Activated gamma-delta T cell treated with Interleukin-2 at 50 U/mL for 16 hours (primary cell): Measurements from ENCODE around the gene RAVER2.
A peak's percentile ranks its signal among the peaks of the same experiment; 100 is the strongest.
"Not testable (repeated sequence)": the region's sequence is repeated elsewhere in the genome, so short reads cannot be mapped to it uniquely, and the experiment has no call there.

Experiments used
- DNase-seq: peaks from one replicate; pipeline ENCODE4 v3.0.0-alpha.2; 2020

Gene RAVER2

DNA sequence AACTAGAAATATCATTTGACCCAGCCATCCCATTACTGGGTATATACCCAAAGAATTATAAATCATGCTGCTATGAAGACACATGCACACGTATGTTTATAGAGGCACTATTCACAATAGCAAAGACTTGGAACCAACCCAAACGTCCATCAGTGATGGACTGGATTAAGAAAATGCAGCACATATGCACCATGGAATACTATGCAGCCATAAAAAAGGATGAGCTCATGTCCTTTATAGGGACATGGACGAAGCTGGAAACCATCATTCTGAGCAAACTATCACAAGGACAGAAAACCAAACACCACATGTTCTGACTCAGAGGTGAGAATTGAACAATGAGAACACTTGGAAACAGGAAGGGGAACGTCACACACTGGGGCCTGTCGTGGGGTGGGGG is 72.5 kb downstream of the RAVER2 start:
- not testable (repeated sequence) for DNase-seq

DNA sequence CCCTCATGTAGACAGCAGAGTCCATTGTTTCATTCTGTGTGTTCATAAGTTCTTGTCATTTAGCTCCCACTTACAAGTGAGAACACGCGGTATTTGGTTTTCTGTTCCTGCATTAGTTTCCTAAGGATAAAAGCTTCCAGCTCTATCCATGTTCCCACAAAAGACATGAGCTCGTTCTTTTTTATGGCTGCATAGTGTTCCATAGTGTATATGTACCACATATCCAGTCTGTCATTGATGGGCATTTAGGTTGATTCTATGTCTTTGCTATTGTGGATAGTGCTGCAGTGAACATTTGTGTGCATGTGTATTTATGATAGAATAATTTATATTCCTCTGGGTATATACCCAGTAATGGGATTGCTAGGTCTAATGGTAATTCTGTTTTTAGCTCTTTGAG is 75.7 kb downstream of the RAVER2 start:
- not testable (repeated sequence) for DNase-seq

DNA sequence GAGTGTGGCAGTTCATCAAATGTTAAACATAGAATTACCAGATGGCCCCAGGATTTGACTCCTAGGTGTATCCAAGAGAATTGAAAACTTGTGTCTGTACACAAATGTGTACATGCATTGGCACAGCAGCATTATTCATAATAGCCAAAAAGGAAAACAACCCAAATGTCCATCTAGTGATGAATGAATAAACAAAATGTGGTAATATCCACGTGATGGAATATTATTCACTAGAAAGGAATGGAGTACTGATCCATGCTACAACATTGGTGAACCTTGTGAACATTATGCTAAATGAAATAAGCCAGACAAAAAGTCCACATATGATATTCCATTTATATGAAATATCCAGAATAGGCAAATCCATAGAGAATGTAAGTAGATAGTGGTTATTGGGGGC is 77.7 kb downstream of the RAVER2 start:
- no peak for DNase-seq

DNA sequence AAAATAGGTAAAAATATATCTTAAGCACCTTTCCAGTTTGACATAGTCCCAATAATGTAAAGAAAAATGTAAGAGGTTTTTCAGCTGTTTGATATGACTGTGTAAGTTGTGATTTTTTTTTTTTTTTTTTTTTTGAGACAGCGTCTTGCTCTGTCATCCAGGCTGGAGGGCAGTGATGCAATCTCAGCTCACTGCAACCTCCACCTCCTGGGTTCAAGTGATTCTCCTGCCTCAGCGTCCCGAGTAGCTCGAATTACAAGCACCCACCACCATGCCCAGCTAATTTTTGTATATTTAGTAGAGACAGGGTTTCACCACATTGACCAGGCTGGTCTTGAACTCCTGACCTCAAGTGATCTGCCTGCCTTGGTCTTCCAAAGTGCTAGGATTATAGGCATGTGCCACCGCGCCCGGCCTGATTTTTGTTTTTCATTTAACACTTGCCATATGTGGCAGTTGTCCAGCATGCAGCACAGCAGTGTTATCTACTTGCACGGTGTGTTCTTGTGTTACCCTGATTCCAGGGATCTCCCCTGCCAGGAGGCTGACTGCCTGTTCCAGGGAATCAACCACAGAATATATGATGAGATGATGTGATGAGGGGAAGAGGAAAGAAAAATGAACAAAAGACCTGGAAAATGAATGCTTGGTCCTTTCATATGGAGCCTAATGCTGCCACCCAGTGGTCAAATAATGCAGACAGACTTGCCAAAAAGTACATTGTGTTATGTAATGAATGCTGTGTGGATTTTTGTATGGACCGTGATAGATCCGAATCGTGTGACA is 79.0 kb downstream of the RAVER2 start:
- peak; percentile 61 for DNase-seq

DNA sequence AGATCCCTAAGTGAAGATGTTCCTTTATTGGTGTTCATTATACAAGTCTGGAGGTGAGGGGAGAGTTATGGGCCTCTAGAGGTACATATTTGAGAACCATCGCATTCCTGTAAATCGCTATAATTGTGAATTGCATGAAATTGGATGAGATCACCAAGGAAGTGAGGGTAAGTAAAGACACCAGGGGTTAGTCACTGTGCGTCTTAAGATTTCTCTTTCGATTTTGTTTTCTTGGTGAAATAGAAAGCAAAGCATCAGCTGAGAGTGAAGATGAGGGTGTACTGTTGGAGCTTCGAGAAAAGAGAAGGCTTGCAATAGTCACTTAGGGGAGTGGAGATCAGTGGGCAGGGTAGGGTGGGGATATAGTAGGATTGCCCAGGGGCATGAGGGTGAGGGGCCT is 82.1 kb downstream of the RAVER2 start:
- DNase-seq = no peak

DNA sequence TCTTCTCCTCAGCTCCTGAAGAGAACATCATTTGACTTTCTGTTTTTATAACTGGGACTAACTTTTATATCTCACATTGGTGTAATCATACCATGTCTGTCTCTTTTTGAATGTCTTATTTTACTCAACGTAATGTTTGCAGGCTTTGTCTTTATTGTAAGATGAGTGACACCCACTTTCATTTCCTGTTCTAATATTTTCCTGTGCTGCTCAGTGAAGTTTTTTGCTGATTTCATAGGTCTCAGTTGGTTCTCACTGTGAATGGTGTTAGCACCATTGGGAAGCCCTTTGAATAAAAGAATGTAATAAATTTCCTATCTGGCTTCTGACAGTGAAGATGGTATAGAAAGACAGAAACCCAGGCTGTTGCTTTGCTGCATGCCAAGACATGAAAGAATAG is 84.0 kb downstream of the RAVER2 start:
- DNase-seq = no peak

DNA sequence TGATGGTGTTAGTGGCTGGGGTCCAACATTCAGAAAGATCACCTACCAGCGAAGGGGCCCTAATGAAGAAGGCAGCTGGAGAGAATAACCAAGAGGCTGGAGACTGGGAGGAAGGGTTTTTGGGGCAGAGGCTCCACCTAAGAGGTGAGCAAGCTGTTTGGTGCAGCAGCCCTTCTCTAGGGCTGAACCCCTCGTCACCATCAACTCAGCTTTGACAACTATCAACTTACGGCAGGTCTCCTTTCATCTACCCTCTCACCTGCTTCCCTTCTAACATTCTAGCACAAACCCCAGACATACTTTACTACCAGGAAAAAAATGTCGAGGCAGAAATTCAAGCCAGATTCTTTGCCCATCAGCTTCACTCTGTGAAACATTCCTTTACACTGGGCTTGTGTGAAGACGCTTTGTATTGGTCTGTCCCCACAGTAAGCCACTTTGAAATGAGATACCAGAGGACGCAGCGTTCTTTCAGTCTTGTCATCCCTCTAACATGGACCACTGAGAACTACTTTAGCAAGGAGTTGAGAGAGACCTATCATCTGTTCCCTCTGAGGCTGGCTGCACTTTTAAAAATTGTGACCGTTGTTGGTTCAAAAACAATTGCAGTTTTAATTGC is 84.6 kb downstream of the RAVER2 start:
- no peak for DNase-seq

DNA sequence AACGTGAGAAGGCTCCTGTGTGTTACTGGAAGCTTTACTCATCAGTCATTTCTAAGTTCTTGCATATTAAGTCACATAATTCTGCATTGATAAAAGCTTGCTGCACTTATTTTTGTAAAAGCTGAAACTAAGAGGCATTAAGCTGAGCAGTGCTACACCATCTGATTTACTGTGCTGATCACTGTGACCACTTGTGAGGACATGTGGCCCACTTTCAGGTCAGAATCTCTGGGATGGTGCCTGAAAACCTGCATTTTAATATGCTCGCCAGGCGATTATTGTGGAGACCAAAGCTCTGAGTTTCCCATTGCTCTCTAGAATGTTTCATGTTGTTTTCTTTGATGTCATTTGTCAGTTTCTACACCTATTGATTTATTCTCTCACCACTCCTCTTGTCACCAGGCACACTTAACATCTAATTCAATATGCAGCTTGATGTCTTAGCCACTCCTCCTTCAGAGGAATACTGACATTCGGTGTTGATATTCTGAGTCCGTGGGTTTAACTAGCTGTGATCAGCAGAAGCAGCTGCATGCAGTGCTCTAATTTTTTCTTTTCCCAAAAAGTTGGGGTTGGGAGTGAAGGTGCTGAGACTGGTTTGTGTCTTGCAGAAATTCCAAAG is 85.3 kb downstream of the RAVER2 start:
- no peak for DNase-seq

DNA sequence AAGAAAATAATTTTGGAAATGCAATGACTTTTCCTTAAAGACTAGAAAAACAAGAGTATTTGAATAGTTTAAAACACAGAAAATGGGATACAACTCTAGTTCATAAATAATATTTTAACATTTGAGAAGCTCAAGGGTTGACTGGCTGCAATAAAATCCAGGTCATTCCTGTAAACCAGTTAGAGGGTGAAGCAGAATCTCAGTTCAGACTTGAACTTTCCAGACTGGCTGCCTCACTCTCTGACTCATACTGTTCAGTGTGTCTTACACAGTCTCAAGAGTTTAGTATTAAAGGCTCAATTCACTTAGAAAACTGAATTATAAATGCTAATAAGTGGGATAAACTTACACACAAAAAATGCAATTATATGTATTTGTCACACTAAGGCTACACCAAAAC is 89.9 kb downstream of the RAVER2 start:
- no peak for DNase-seq

DNA sequence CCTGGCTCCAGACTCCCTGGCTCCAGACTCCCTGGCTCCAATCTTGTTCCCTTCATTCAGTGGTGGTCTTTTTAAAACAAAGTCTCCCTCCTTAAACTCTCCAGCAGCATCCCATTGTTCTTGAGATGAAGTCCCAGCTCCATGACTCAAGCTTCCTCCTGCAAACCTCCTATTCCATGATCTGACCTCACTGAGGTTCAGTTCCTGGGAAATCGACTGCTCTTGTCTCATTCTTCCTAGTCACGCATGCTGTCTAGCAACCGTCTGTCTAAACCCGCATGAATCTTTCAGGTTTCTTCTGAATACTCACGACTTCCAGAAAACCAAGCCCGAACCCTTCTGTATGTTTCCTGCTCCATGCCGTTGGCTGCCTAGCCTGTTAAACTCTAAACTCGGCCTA is 91.9 kb downstream of the RAVER2 start:
- DNase-seq = no peak

DNA sequence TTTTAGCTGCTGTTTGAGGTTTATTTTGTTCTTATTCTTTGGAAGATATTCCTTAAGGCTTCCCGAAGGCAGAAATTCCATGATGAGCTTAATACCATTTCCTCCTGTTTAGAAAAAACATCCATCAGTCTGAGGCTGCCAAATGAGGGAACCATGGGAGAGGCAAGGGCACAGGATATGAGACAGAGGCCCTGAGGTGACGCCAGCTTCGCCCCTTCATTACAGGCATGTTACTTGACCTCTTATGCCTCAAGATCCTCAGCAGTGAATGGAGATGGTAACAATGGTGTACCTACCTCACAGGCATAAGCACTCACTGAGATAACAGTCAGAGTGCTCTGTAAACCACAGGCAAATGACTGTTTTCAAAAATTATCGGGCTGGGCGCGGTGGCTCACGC is 93.6 kb downstream of the RAVER2 start:
- DNase-seq = no peak

DNA sequence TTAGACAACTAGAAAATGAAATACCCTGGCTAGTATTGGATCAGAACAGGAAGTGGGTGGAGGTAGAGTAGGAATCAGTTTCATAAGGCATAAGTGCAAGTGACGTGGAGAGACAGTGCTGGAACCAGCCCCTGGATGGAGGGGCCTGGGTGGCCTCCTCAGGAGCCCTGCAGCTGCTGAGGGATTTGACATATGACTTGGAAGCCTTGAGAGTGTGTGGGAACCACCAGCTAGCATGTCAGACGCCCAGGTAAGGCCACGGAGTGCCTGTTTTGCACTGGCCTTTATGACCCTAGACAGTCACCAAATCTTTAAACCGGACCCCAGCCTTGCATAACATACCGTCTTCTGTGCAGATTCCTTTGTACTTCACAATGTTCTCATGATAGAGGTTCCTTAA is 94.4 kb downstream of the RAVER2 start:
- no peak for DNase-seq

DNA sequence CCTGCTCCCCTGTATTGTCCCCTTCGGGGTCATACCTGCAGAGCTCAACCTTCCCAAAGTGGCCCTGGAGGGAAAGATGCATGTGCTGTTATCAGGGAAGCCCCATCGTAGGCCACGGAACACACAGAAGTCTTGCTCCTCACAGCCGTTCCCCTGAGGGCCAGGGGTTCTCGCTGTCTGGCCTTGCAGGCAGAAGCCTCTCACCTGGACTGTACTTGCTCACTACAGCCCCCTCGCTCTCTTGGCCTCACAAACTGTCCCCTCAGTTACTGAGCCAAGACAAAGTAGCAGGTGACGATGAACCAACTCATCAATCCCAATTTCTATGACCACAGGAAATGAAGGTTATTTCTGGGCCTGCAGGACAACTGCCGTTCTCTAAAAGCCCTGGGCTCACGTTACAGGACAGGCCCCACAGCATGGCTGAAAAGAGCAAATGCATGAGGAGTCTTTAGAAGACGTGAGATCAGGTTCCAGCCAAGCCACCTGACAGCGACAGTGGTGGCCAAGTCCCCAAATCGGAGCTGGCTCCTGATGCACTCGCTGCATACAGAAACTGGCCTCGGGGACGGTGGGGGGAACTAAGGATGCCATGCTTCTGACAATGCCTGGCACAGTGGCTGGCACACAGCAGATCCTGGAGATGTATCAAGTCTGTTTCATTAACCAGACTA is 95.0 kb downstream of the RAVER2 start:
- DNase-seq = no peak

DNA sequence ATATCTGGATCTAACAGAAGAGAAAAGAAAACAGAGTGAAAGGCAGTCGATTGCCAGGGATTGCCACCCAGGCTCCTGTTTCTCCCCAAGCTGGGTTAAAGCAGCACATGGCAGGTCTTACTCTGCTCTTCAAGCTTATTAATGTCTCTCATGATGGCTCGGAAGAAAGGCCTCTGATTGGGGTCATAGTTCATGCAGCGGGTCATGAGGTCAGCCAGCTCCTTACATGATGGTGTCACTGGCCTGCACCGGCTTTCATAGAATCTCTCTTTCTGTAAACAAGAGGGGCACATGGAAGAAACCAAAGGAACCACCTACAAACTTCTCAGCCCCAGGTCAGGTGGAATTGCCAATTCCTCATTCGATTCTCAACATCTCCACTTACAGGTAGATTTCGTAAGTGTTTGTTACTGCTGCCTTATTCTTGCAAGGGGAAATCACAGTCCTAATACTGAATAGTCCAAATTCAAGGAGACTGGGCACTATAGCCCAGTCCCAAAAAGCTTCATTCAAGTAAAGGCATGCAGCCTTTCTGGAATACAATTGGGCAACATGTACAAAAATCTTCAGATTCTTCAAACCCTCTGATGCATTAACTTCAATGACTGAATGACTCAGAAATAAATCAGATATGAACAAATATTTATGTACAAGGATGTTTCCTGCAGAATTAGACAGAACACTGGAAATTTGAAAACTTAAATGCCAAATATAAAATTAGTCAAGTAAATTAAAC is 96.6 kb downstream of the RAVER2 start:
- no peak for DNase-seq

DNA sequence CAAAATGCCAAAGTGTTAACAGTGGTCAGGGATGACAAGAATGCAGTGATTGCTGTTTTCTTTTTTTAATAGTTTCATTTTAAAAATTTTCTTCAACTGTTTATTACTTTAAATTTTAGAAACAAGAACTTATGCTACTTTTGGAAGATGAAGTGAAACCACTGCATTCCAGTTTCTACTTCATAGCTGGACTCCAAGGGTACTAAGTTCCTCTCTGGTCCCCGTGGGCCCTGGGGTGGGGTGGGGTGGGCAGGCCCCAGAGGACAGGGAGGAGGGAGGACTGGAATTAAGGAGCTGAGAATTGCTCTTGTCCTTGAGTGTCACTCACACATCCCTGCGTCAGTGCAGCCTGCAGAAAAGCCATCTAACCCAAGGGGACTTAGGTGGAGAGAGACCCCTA is 97.3 kb downstream of the RAVER2 start:
- no peak for DNase-seq

DNA sequence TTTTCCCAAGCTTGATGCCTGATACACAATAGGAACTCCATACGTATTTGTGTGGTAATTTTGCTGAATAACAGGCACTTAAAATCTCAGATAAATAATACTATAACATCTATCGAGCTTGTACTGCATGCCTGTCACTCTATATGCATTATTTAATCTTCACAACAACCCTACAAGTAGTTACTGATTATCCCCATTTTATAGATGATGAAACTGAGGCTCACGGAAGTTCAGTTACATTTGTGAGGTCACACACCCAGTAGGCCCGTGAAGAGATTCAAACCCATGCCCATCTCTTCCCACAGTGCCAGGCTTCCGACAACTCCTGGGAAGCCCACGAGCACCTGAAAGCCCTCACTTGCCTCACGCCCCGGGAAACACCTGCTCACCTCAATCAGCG is 98.8 kb downstream of the RAVER2 start:
- DNase-seq = no peak

DNA sequence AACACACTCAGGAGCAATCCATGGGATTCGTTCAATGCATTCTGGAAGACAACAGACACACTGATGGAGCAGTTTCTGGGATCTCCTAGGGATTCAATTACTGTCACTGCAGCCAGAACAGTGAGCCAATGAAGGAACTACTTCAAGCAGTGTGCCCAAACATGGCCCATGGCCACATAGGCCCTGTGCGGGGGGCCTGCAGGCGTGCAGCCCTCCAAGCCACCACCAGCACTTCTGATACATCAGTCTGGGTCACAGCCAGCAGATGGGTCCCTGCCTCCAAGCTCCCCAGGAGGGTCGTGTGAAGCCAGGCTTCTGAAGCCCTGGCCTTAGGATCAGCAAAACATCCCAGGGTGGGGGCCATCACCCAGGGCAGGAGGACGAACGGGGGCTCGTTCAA is 99.3 kb downstream of the RAVER2 start:
- no peak for DNase-seq

DNA sequence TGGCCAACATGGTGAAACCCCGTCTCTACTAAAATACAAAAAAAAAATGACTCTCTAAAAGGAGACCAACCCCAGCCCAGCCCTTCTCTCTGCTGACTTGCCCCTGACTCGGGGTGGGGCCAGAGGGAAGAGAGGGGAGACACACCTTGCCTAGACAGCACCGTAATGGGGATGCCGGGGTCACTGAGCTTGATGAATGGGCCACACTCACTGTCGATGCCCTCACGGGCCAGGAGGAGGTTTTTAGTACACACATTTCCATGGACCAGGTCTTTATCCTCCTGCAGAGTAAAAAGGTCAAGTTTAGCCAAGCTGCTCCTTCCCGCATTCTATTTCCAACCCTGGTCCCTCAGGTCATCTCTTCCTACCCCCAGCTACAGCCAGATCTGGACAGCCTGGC is 99.7 kb downstream of the RAVER2 start:
- no peak for DNase-seq

DNA sequence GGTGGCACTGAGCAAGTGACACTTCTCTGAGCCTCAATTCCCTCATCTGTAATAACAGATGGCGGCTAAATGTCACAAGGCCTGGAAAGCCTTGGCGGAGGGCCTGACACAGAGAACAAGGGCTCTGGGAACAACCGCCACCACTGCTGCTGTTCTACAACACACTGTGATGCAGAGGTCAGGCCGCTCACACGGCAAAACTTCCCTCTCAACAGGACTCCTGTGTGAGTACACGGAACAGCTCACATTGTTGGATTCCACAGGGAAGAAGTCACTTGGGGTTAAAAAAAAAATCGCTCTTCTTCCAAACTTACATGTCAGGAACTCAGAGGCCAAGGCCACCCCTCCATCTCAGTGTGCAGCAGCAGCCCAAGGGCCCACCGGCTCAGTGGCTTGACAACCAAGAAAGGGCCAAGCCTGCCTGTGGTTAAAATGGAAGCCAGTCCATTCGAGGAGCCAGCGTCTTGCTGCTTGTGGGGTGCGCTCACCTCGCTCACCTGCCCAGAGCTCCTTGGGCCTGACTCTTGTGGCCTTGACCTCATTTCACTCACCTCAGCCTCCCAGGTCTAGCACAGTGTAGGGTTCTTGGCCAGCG is 101.1 kb downstream of the RAVER2 start:
- no peak for DNase-seq

DNA sequence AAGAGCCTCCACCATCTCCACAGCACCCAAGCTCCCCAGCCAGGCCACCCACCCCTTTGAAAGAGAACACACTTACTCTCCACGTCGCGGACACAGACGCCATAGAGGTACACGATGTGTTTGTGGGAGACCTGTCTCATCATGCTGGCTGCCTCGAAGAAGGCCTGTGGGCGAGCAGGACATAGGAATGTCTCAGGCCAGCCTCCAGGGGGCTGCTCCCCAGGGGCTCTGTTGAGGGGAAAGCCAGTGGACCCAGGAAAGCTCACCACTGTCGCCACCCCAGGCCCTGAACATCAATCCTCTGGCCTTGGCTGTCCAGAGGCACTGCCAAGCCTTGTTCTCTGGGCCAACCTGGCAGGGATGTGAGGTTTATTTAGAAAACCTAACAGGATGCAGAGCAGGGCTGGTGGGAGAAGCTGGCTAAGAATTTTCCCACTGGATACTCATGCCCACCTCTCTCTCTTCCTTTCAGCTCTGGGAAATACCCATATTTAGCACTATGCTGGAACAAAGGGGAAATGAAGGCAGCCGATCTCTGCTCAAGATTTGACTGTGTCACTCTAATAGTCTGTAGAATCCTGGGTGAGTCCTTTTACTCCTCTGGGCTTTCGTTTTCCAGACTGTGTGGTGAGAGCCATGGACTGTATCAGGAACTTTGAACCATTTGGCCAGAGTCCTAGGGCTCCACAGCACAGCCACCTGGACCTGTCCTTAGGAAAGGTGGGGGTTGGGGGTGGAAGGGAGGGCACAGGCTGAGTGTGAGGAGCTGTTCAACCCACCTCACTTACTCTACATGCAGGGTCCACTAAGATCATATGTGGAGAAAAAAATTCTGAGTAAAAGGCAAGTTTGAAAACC is 101.9 kb downstream of the RAVER2 start:
- DNase-seq = no peak

DNA sequence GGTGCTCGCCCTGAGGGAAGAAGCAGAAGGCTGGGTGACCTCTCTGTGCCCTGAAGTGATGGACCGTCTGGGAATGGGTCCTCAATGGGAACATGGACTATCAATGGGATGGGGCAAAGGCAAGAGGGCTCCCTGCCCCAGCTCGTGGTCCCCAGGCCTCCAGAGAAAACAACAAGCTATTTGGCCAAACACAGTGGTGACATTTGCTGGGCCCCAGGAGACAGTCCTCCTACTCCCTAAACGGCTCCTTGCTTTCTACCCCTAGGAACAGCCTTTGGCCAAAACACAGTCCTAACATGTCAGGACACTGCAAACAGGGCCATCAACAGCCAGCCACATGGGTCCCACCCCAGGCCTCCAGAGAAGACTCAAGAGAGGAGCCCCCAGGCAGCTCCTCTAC is 102.8 kb downstream of the RAVER2 start:
- no peak for DNase-seq

DNA sequence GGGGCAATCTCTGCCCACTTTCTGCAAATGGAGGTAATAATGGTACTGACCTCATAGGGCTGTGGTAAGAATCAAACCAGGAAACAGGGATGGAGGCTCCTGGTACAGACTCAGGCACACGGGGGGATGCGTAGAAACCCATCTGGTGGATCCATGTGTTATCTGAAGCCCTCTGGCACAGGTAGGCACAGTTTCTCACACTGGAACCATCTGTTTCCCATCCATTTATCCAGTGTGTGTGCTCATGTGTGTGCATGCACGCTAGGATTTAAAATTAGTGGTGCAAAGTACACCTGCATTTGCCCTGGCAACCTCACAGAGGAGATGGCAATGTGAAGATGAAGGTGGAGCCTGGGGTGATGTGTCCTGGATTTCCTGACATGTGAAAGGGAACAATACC is 103.3 kb downstream of the RAVER2 start:
- no peak for DNase-seq
